ENCODE measurements around the gene TMEM120B.
A peak's percentile ranks its signal among the peaks of the same experiment; 100 is the strongest.

The TMEM120B gene

GRCh38 chr12:121796855-121797751, 84.6 kb downstream of the TMEM120B start (continued):
- TF ChIP-seq ZNF16 (tag by site-specific recombination; IDR thresholded peaks at IDR 0.05; ENCODE audit: low read depth) (no peak), ZNF561 (tag by site-specific recombination; IDR thresholded peaks at IDR 0.05; ENCODE audit: borderline replicate concordance) (no peak), ZNF830 (tag by site-specific recombination; IDR thresholded peaks at IDR 0.05; ENCODE audit: low read depth) (no peak), KLF16 (tag by site-specific recombination; IDR thresholded peaks at IDR 0.05) (peak; percentile 74), ZNF362 (tag by site-specific recombination; IDR thresholded peaks at IDR 0.05) (peak; percentile 85), ZBTB6 (tag by site-specific recombination; IDR thresholded peaks at IDR 0.05) (no peak), ZNF174 (tag by site-specific recombination; IDR thresholded peaks at IDR 0.05) (no peak), ZNF324 (tag by site-specific recombination; IDR thresholded peaks at IDR 0.05) (0 out of 2 replicates have a peak, but pooled peaks have one; percentile 36), ZNF473 (tag by site-specific recombination; IDR thresholded peaks at IDR 0.05) (no peak), ZNF292 (tag by site-specific recombination; IDR thresholded peaks at IDR 0.05; ENCODE audit: borderline replicate concordance, low read depth) (no peak), KLF1 (tag by site-specific recombination; IDR thresholded peaks at IDR 0.05) (peak; percentile 97), ZNF521 (tag by site-specific recombination; IDR thresholded peaks at IDR 0.05) (no peak), ZNF555 (tag by site-specific recombination; conservative IDR thresholded peaks at IDR 0.05) (no peak), ZNF510 (tag by site-specific recombination; IDR thresholded peaks at IDR 0.05; ENCODE audit: insufficient replicate concordance) (no peak), ZNF514 (tag by site-specific recombination; IDR thresholded peaks at IDR 0.05) (no peak), ZNF394 (tag by site-specific recombination; IDR thresholded peaks at IDR 0.05; ENCODE audit: borderline replicate concordance) (peak; percentile 14; the same call in 1 of the 2 replicates), ZNF623 (tag by site-specific recombination; IDR thresholded peaks at IDR 0.05) (no peak), GLI4 (tag by site-specific recombination; IDR thresholded peaks at IDR 0.05) (no peak), ZBTB17 (tag by site-specific recombination; IDR thresholded peaks at IDR 0.05) (peak; percentile 48), CTCF (tag by site-specific recombination; IDR thresholded peaks at IDR 0.05) (peak; percentile 94), OVOL3 (tag by site-specific recombination; IDR thresholded peaks at IDR 0.05) (no peak), ZNF791 (tag by site-specific recombination; IDR thresholded peaks at IDR 0.05) (no peak), ZBTB20 (tag by site-specific recombination; IDR thresholded peaks at IDR 0.05) (peak; percentile 67; the same call in 1 of the 2 replicates), ZSCAN23 (tag by site-specific recombination; IDR thresholded peaks at IDR 0.05) (no peak), ZNF248 (tag by site-specific recombination; IDR thresholded peaks at IDR 0.05) (no peak), SCRT1 (tag by site-specific recombination; IDR thresholded peaks at IDR 0.05; ENCODE audit: borderline replicate concordance) (no peak), OSR2 (tag by site-specific recombination; IDR thresholded peaks at IDR 0.05) (no peak), ZFHX2 (tag by site-specific recombination; conservative IDR thresholded peaks at IDR 0.05) (peak; percentile 46), ZNF366 (tag by site-specific recombination; conservative IDR thresholded peaks at IDR 0.05) (0 out of 2 replicates have a peak, but pooled peaks have one; percentile 47), ZIC2 (tag by site-specific recombination; IDR thresholded peaks at IDR 0.05) (peak; percentile 96)
- TF ChIP-seq, protein P1, sequence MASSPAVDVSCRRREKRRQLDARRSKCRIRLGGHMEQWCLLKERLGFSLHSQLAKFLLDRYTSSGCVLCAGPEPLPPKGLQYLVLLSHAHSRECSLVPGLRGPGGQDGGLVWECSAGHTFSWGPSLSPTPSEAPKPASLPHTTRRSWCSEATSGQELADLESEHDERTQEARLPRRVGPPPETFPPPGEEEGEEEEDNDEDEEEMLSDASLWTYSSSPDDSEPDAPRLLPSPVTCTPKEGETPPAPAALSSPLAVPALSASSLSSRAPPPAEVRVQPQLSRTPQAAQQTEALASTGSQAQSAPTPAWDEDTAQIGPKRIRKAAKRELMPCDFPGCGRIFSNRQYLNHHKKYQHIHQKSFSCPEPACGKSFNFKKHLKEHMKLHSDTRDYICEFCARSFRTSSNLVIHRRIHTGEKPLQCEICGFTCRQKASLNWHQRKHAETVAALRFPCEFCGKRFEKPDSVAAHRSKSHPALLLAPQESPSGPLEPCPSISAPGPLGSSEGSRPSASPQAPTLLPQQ (tag by site-specific recombination; IDR thresholded peaks at IDR 0.05): peak; percentile 95
- TF ChIP-seq, protein P2, sequence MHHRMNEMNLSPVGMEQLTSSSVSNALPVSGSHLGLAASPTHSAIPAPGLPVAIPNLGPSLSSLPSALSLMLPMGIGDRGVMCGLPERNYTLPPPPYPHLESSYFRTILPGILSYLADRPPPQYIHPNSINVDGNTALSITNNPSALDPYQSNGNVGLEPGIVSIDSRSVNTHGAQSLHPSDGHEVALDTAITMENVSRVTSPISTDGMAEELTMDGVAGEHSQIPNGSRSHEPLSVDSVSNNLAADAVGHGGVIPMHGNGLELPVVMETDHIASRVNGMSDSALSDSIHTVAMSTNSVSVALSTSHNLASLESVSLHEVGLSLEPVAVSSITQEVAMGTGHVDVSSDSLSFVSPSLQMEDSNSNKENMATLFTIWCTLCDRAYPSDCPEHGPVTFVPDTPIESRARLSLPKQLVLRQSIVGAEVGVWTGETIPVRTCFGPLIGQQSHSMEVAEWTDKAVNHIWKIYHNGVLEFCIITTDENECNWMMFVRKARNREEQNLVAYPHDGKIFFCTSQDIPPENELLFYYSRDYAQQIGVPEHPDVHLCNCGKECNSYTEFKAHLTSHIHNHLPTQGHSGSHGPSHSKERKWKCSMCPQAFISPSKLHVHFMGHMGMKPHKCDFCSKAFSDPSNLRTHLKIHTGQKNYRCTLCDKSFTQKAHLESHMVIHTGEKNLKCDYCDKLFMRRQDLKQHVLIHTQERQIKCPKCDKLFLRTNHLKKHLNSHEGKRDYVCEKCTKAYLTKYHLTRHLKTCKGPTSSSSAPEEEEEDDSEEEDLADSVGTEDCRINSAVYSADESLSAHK (tag by site-specific recombination; IDR thresholded peaks at IDR 0.05): no peak

All from HEK293 (cell line).